DMS53 treated with DMSO at 0.1 percent for 48 hours (cell line): ENCODE data around the gene MOCOS.

Experiments used
- DNase-seq: peaks from one replicate; lab custom pipeline; 2025; ENCODE audit not compliant: unreplicated experiment; lab: John Stamatoyannopoulos, UW

Gene MOCOS

DNA sequence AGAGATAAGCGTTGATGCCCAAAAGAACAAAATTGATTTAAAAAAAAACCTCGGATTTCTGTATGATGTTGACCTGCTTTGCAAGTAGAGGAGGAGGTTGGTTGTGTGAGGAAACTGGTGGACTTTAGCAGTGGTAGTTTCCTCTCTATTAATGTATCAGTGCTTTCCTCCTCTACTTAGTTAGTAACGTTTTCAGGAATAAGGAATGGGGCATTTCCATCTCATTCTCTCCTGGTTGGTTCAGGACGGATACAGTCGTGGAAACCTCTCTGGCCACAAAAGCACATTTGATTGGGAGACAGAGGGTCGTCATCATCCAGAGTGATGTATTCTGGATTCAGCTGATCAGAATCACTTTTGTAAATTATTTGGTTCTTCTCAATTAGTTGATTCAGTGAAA is 111.7 kb downstream of the MOCOS start:
- DNase-seq = no peak

DNA sequence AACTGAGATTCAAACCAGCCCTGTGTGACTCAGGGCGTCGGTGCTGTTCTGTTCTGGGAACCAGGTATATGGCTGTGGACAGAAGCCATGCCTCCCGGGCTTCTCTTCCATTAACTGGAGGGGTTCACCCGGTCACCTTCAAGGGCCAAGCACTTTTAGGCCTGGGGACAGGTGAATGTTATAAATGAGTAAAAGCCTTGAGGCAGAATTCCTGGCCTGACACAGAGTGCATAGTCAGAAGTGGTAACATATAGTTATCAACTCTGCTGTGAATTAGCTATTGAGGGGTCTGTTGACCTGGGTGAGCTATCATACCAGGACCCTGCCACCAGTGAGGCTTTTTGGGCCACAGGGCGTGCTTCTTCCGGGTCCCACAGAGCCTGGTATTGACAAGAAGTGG is 112.9 kb downstream of the MOCOS start:
- DNase-seq = no peak

DNA sequence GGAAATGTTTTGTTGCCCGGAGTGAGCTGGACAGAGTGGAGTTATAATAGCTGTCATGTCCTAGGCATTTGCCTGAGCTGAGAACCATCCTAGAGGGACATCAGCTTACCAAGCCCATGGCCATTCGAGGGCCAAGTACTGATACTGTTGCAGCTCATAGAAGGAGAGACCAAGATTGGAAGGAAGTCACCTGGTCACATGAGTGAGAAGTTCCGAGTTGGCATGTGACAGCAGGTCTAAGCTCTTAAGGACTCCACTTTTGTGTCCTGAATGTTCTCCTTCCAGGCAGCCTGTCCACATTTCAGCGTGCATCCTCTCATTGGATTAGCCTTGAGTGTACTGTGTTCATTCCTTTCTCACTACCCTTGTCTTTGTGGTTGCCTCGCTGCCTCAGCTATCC is 114.6 kb downstream of the MOCOS start:
- DNase-seq = no peak

DNA sequence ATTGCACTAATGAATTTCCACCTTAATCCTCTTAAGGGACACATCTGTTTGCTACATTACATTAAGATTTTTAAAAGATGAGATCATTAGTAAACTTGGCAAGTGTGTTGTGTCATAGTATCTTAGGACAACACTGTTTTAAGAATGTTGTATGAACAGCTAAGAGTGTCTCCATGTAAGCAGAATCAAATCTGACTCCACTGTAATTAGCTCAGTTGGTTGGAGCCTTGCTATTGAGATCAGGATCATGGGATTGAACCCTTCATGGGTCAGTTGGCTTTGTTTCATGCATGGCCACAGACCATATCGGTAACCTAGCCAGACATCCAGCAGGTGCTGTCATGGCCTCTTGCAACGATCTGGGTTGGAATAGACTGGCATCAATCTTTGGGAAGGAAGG is 115.4 kb downstream of the MOCOS start:
- DNase-seq = no peak

DNA sequence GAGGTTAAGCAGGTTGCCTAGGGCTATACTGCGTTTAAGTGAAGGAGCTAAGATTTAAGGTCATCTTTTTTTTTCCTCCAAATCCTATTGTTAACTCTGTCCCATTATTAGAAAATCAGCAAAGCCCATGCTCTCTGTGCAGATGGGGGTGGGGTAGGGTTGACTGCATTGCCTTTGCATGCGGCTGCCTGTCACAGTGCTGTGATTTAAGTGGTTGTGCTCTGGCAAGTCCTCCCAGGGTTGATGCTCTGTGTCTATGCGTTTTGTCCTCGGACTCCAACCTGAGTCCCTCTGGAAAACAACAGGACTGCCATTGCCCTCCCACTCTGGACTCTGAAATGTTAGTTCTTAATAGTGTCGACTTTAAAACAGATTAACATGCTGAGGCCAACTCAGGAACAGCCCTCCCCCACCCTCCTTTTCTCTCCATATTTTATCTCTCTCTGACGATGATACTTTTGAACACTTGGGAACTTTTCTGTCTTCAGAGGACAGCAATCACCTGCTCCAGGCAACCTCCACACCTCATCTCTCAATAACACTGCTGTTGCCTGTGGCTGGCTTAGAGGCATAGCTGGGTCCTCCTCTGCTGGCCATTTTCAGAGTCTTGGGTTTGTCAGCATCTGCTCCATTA is 116.0 kb downstream of the MOCOS start:
- no peak for DNase-seq

DNA sequence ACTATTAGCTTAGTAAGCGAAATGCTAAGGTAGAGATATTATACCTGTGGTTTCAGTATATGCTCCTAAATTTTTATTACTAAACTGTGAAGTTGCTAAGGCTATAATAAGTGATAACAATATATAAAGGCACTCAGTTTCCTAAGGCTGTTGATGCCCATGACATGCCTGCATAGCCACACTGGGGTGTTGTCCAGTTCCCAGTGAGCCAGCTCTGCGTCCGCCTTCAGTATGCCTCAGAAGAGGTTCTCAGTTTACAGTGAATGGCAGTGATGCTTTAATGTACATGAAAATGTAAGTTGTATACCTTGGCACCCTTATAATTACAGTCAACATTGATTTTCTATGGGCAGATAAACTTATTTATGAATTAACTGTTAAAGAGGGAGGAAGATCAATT is 117.4 kb downstream of the MOCOS start:
- no peak for DNase-seq

DNA sequence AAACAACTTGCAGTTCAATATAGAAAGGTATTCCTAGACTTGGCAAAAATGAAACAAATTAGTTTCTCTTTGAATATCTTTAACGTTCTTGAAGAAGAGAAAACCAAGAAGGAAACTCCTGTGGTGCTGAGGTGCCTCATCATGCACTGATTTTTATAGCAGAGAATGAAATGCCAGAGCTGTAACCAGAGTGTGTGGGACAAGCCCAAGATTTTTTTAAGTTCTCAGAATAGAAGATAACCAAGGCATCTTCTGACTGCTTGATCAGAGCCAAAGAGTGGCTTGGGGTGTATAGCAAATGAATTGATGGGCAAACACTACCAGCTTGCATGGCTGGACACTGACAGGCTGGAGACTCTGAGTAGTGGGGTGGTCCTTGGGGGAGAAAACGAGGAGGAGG is 118.1 kb downstream of the MOCOS start:
- DNase-seq = no peak

DNA sequence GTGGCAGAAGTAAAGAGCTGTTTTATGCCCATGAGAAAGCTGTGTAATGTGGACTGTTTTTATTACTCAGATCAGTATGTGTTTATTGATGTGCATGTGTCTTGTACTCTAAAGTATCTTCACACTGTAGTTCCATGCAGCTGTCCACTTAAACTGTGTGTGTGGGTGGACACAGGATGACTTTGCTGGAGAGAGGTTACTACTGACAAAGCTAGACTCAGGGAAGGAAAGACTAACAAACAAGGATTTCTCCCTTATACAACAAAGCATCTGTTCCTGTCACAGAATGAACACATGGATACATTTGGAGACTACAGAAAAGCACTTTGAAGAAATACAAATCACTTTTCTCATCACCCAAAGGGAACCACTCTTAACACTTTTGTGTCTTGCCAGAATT is 120.2 kb downstream of the MOCOS start:
- no peak for DNase-seq

DNA sequence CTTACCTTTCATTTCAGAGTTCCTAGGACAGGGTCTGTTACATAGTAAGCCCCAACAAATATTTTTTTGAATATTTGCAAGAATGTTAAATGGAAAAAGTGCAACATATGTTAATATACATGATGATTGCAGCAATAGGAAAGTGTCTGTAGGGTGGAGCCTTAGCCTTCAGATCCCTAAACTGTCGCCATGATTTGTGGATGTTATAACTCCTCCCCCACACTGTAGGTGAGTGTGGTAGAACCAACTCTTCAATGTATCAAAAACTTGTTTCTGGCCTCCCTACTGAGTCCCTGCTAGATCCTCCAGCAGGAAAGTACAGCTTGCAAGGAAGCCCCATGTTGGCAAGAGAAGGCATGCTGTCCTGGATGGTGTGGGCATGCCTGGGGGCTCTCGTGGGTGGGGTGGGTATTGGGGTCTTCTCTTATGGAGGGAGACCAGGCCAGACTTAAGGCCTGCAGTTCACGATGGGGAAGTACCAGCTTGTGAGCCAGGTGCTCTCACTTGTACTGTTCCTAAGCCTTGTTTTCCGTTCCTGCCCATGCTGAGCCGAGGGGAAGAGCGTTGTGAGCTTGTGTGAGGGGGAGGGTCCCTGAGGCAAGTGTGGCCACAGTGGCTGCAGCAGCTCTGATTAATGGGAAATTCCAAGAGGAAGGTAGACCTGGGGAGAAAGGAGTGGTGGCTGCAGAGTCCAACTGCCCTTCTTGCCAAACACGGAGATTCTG is 121.6 kb downstream of the MOCOS start:
- no peak for DNase-seq

DNA sequence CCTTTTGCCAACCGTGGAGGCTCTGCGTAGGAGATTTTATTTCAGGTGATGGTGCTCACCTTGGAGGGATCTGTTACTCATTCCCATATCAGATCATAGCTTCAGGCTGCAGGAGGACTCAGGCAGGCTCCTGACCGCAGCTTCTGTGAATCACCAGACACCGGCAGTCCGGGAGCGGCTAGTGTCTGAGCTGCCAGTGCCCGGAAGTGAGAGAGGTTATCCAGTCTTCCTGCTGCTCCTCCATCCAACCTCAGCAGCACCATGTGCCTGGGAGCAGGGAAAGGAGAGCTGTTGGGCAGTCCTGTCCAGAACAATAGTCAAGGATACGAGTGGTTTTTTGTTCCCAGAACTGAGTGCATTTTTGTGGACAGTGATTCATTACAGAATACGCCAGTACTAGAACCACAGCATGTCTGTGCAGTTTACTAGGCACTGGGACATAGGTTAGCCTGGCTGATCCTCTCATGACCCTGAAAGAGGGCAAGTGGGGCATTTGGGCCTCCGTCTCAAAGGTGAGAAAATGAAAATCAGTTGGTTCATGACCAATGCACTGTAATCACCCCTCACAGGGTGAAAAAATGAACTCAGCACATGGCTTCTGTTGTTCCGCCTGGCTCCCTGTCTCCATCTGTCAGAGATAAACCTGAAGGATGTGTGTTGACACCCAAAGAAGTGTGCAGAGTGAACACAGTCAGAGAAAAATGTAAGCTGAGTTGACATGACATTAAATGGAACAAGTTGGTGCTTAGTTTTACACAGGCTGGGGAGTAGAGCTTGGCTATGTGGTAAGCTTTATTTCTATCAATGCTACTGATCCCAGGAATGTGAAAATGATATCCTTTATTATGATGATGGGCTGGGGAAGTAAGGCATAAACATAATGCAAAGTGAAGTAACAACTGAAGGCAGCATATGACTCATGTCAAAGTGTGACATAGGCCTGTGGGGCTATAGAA is 122.4 kb downstream of the MOCOS start:
- no peak for DNase-seq

DNA sequence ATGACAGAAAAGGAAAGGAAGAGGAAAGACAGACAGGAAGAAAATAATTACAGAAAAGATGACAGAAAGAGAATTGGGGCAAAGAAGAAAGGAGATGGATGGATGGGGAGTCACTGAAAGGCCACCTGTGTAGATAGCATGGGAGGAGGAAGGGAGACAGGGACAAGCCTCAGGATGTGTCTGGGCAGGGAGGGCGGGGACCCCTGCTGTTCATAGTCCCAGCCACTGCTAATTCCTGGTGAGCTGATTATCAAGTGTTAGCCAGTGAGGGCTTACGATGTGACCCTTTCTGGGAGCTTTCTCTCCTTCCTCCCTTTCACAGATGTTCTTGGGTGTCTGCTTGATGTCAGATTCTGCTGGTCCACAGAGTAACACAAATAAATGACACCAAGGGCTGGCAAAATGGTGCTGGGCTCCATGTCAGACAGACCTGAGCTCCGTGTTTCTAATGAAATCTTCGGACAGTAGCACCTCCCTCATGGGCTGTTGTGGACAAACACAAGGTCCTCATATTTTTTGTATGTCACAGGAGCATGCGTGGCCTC is 123.8 kb downstream of the MOCOS start:
- no peak for DNase-seq

DNA sequence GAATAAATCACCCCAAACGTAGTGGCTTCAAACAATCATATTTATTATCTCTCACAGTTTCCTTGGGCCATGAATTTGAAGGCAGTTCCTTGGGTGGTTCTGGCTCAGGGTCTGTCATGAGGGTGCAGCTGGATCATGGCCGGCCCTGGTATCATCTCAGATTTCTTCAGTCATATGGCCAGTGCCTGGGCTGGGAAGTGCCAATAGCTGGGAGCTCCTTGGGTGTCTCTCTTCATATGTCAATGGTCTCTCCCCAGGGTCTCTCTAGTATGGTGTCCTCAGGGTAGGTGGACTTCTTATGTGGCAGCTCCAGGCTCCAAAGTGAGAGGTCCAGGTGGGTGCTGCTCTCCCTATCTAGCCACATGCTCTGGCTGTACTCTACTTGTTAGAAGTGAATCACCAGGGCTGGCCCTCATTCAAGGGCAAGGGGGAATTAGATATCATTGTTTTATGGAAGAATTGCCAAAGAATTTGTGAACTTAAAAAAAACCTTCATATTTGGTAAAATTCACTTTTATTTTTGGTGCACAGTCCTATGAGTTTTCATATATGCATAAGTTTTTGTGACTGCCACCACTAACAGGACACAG is 125.6 kb downstream of the MOCOS start:
- no peak for DNase-seq

DNA sequence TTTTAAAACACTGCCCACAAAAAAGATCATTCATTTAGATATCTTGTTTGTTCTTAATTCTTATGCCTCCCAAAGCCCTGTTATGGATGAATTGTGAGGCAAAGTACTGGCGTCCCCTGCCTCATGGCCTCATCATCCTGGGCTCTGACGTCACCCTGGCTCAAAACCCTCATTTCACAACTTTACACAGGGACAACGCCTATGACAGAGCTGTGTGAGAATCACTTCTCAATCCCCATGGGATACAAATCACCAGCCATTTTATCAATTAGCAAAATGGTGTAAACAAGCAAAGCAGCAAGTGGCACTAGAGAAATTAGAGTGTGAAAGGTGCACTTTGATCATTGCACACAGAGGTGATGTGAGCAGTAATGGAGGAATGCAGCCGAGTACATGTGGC is 126.8 kb downstream of the MOCOS start:
- no peak for DNase-seq

DNA sequence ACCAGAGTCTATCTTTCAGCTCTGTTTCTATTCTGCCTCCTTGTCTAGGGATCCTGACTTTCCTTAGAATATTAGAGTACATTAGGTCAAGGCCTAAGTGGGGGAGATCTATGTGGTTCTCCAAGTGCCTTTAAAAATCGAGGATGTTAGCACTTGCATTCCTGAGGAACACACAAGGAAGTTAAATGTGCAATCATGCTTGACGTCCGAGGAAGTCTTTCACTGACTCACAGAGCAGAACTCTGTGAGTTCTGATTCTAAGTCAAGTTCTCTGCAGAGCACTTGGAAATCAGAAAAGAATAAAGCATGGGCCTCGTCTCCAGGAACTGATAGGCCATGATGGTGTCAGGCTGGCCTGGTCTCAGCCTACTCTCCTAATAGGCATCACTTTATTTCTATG is 127.5 kb downstream of the MOCOS start:
- no peak for DNase-seq

DNA sequence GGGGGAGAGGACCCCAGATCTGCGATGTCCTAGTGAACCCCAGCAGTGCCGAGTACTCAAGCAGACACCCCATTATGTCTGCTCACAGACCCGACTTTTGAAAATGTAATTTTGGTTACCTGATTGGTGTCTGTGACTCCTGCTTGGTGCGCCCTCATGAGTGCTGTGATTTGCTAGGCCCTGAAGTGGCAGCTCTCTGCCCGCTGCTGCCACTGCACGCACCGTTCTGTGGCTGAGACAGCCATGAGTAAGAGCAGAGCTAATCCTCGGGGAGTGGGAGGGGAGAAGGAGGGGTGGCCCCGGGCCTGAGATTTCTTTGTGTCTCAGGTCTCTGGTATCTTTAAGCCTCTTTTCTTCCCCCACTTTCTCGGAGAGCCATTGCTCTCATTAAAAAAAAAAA is 128.4 kb downstream of the MOCOS start:
- DNase-seq = no peak

DNA sequence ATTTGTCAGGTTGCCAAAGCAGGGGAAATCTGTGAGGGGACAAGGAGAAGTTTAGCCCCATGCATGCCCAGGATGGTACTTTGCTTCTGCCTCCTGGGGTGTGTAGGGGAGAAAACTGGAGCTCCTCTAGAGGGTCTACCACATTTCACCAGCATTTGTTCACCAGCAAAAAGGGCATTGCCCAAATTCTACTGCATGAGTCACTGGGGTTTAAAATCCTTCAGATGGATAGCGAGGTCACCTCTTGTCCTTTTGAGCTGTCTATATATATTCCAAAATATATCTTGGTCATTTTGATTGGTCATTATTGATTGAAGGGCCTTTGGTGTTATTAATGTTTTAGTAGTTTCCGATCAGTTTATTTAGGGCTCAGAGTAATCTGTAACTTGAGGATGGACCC is 128.9 kb downstream of the MOCOS start:
- DNase-seq = no peak
